ENCODE data around the gene CYTH4. TPM values are rescaled to one million over a fixed set of nuclear protein-coding genes. Genes with fewer than 3 reads are reported as not detected.
A peak's percentile ranks its signal among the peaks of the same experiment; 100 is the strongest.

CYTH4 gene
- total and polyA plus RNA-seq, 2 of the 8 experiments (the other 6 are each of a cell fraction or from before 2014, with no cell fraction given): 0.09 TPM; not detected in 1

- Histone ChIP-seq H4K91ac (replicated peaks; ENCODE audit: insufficient read length, low read length) (no peak overlapping the region), H3K9ac (replicated peaks in 1 of 4; ENCODE audit: extremely low read depth in 1 of 4, low read depth in 3 of 4, low read length in 3 of 4) (no peak overlapping the region), H2BK12ac (ENCODE audit: low read depth, low read length) (no peak overlapping the region), H3K4me1 (replicated peaks in 1 of 4; ENCODE audit: control insufficient read depth in 3 of 4, insufficient read depth in 4 of 4, low read length in 3 of 4) (peaks cover 0 to 5% (median 1%) of the 10 kb centered on the region in 4 experiments; a peak in 2 of 7 replicates), H2BK20ac (ENCODE audit: low read length) (0 out of 2 replicates have a peak overlapping the region, but pooled peaks have one; percentile 32), H3K4me3 (ENCODE audit: extremely low read depth in 1 of 4, insufficient read depth in 2 of 4, low read depth in 3 of 4, low read length in 4 of 4) (no peak overlapping the region), H3K23ac (ENCODE audit: insufficient read length) (no peak overlapping the region), H3K4me2 (ENCODE audit: insufficient read depth in 1 of 2, low read depth in 2 of 2, low read length in 2 of 2) (no peak overlapping the region), H3K27me3 (replicated peaks in 1 of 4; ENCODE audit: control insufficient read depth in 3 of 4, extremely low read depth in 1 of 4, insufficient read depth in 3 of 4, low read length in 3 of 4) (no peaks in the 10 kb centered on the region), H3K79me1 (ENCODE audit: low read depth, low read length) (no peaks in the 10 kb centered on the region), H4K5ac (ENCODE audit: insufficient read length, low read depth, low read length) (no peak overlapping the region), H2AK5ac (ENCODE audit: low read depth, low read length) (no peak overlapping the region), H3K36me3 (ENCODE audit: control insufficient read depth in 2 of 4, insufficient read depth in 4 of 4, low read length in 3 of 4) (no peaks in the 10 kb centered on the region), H2BK15ac (ENCODE audit: low read length) (no peak overlapping the region), H3K18ac (ENCODE audit: extremely low read depth, low read length) (no peak overlapping the region), H3K79me2 (ENCODE audit: control insufficient read depth in 1 of 2, insufficient read depth in 2 of 2, low read length in 2 of 2) (no peaks in the 10 kb centered on the region), H3K27ac (ENCODE audit: low read depth, low read length) (no peak overlapping the region), H2AFZ (ENCODE audit: low read length) (no peak overlapping the region), H3K56ac (replicated peaks; ENCODE audit: insufficient read length, low read depth, low read length) (no peak overlapping the region), H2BK120ac (replicated peaks; ENCODE audit: low read depth, low read length) (no peak overlapping the region), H3K4ac (replicated peaks; ENCODE audit: insufficient read length, low read depth, low read length) (no peak overlapping the region), H3K9me3 (ENCODE audit: insufficient read depth in 2 of 2, low read depth in 1 of 2, low read length in 1 of 2) (no peaks in the 10 kb centered on the region), H4K8ac (ENCODE audit: extremely low read depth, insufficient read depth, low read length) (no peak overlapping the region), H3K23me2 (ENCODE audit: low read depth, low read length) (no peaks in the 10 kb centered on the region), H3K14ac (ENCODE audit: insufficient read length) (no peak overlapping the region), H2BK5ac (ENCODE audit: low read depth, low read length) (peak overlapping the region; percentile 44; the same call in 1 of the 2 replicates), H4K20me1 (replicated peaks in 1 of 2; ENCODE audit: control insufficient read depth in 1 of 2, insufficient read depth in 2 of 2, low read length in 2 of 2) (no peaks in the 10 kb centered on the region)
- FAIRE-seq: no peak
- DNase-seq (ENCODE audit: low read depth in 1 of 2, low spot score in 2 of 2): no peak
- CTCF ChIA-PET (ENCODE audit: partially characterized antibody): interaction anchor here (1.0 to 2.1 kb wide), 3 partner anchors 9 to 299 kb away, joined by 3 to 10 read pairs (median 4); no protein-coding TSS in a partner anchor
- POLR2A ChIA-PET (ENCODE audit: partially characterized antibody): no interaction called here
- WGBS, 2 experiments (ENCODE audit: extremely low coverage in 1 of 2, insufficient coverage in 1 of 2, insufficient read length in 1 of 2, insufficient replicate concordance in 2 of 2, low coverage in 1 of 2, low lambda C conversion rate in 2 of 2, missing lambda C conversion rate in 1 of 2): 84% methylated on average over 27 of the region's 27 CpGs; no CpG with 5 or more reads in 1 of the 2 experiments
- TF ChIP-seq E2F6 (IDR thresholded peaks at IDR 0.05) (0 out of 2 replicates have a peak, but pooled peaks have one; percentile 20), RXRA (IDR thresholded peaks at IDR 0.05; ENCODE audit: insufficient read depth, low read depth, low read length) (no peak)
These were observed 48.3 kb upstream of the CYTH4 start for GRCh38 chr22:37233751-37234631.

All from H1 (cell line).